ENCODE results near the gene MZT2B.
"Not testable (repeated sequence)": the region's sequence is repeated elsewhere in the genome, so short reads cannot be mapped to it uniquely, and the experiment has no call there.

The MZT2B gene

DNA sequence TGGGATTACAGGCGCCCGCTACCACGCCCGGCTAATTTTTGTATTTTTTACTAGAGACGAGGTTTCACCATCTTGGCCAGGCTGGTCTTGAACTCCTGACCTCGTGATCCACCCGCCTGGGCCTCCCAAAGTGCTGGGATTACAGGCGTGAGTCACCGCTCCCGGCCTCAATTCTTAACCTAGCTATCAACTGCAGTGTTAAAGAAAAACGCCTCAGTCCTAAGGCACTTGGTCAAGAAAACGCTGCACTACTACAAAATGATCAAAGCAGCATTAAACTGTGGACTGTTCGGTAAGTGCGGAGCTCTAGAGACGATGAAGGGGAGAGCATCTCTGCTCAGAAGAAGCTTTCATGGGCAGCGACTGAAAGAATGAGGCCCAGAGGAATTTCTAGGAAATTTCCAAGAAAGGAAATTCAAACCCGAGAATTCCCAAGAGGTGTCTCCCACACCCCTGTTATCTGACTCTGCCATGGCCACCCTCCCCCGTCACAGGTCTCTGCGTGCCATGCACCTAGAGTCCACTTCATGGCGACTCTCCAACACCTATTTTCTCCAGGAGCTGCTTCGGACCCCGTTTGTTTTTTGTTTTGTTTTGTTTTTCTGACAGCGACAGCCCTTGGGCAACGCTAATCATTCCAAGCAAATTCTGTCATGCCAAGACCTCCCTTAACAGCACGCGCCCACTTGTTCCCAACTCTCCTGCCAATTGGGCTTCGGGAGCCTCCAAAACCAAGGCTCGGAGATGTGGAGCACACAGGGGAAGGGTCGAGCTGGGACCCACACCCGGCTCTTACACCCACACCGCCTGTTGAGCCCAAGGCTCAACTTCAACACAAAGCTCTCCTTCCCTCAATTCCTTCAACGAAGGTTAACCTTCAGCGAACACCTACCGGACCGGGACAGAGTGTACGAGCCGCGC, 1.4 kb upstream of the MZT2B start:
- not testable (repeated sequence) for DNase-seq

GRCh38 chr2:130181325-130181879, 660 bp upstream of the MZT2B start, which contains the start of gene SMPD4:
Gene SMPD4 (minus strand): TSS chr2:130181602. CDS start chr2:130176592, 5,010 bp downstream.
- peak; percentile 97 for DNase-seq

DNA sequence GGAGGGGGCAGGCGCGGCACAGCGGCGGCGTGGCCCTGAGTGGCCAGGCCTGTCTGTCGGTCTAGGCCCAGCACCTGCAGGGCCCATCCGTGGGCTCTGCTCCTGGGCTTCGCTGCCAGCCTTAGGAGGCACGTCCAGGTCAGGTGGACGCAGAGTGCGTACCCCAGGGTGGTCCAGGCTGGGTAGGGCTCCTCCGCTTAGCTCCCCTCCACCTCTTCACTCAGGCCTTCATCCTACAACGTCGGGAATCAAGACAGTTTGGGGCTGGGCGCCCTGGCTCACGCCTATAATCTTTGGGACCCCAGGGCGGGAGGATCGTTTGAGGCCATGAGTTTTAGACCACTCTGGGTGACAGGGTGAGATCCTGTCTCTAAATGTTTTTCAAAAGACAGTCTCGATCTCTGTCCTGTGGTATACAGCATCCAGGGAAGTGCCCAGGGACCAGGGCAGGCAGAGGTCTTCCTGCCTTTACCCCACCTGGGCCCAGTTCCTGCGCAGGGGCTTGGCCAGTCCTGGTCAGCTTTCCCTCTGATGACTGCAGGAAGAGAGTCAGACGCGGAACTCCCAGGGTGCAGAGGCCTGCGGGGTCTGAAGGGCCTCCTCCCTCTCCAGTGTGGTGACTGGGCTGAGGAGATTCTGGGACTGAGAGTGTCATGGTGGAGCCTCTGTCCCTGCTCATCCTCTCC, 907 bp downstream of the MZT2B start:
- DNase-seq: not testable (repeated sequence)

DNA sequence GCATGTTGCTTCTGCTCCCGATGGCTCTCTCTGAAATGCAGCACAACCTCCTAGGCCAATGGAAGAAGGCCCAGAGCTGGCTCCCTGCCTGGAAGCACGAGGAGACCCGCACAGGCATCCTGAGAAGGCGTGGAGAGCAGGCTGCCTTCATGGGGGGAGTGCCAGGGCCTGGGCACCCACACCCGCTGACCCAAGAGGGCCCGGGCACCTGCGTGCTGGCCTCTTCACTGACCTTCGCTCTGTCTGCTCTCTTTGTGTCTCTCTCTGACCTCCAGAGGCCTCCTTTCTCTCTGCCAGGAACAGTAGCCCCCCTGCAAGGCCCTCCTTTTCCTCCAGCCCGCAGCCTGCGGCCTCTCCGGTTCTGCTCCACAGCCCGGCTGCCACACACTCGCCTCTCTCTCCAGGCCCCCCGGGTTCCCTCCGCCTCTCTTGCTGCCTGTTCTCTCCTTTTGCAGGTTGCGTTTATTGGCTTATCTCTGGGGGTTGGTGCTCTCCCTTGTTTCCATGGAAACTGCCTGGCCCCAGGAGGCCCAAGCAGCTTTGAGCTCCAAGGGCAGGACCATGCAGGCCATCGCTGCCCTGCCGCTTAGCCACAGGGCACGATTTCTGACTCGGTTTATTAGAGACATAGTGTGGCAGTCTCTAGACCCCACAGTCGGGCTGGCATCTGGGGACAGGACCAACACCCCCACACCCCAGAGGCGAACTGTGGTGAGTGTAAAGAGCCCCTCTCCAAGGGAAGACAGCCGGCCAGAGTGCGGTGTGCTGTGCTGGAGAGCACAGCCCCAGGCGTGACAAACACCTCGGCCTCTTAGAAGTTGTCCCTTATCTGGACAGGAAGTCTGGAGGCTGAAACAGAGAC, 1.7 kb downstream of the MZT2B start:
- peak; percentile 30 for DNase-seq

DNA sequence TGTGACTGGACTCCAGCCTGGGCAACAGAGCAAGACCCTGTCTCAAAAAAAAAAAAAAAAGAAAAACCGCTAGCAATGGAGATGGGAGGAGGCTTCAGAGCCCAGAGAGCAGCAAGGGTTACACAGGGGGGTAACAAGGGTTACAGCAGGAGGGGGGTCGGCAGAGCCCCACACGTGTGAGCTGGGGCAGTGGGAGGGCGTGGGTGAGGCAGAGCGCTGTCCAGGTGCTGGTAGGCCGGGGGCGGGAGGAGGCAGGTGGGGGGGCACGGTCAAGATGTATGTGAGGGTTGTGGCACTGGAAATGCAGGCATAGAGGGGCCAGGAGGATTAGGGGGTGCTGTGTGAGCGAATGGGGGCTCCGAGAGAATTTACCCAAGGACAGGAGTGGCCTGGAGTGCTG, 3.4 kb downstream of the MZT2B start:
- no peak for DNase-seq

DNA sequence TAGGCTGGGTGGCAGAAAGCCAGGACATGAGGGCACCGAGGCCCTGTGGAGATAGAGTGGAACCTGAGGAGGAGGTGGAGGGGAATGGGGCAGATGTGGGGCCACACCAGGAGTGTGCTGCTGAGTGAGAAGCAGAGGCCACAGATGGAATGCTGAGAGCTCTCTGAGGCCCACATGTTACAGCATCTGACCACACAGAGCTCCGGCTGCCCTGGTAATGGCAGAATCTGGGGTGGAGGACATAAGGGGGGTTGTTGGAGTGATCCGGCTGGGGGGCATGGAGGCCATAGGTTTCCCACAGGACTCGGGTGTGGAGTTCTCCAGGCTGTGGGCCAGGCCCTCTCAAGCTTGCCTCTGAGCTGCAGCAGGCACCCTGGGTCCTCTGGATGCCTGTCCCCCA, 3.8 kb downstream of the MZT2B start:
- DNase-seq: no peak

GRCh38 chr2:130186391-130186790, 4.3 kb downstream of the MZT2B start:
- no peak for DNase-seq

- DNase-seq: no peak
Observed at GRCh38 chr2:130187268-130187667, 5.2 kb downstream of the MZT2B start.

DNA sequence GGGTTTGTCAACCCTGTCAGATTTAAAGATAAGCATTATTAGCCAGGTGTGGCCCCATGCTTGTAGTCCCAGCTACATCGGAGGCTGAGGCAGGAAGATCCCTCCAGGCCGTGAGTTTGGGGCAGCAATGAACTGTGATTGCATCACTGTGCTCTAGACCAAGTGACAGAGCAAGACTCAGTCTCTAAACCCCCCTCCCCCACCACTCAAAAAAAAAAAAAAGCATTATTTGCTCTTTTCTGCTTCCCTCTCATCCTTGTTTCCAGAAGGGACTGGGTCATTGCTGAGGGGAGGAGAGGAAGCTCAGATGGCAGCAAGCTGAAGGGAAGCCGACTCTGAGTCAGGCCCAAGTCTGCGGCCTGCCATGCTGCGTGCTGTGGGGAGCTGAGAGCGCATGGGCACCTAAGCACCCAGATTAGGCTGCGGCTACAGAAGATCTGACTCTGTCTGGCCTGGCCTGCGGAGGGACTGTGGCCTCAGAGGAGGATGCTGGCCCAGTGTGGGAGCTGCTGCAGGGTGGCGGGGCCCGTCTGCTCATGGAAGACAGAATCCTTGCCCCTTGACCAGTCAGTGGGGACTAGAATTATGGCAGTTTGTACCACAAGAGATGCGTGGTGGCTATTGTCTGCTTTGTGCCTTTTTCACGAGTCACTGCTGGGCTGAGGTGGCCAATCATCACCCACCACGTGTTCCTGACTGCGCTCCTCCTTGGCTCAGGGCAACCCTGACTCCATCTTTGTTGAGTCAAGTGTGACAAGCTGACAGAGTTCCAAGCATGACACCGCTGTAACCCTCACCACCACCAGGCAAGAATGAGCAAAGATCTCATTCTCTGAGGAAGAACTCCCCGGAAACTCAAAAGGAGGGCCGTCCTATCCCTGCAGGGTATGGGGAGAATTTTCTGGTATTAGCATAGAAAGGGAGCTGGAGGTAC, 6.1 kb downstream of the MZT2B start:
- DNase-seq: not testable (repeated sequence)

DNA sequence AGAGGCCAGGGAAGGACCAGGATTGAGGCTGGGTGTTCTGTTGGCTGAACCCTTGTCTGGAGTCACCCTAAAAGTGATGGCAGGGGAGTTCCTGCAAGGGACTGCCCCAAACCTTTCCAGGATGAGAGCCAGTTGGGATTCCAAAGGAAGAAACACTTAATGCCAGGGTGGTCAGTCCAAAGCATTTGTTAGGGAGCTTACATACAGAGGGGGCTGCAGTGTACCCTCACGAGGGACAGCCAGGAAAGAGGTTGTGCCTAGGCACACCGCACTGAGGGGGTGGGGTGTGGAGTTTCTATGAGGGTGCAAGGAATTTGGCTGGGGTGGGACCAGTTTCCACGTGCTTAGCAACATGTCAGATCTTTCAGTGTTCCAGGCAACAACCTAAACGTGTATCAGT, 6.9 kb downstream of the MZT2B start:
- not testable (repeated sequence) for DNase-seq

- DNase-seq: no peak
Observed at GRCh38 chr2:130190237-130190636, 8.2 kb downstream of the MZT2B start.

GRCh38 chr2:130191319-130191718, 9.3 kb downstream of the MZT2B start:
- not testable (repeated sequence) for DNase-seq

- DNase-seq: not testable (repeated sequence)
Observed at GRCh38 chr2:130192451-130192850, 10.4 kb downstream of the MZT2B start.

DNA sequence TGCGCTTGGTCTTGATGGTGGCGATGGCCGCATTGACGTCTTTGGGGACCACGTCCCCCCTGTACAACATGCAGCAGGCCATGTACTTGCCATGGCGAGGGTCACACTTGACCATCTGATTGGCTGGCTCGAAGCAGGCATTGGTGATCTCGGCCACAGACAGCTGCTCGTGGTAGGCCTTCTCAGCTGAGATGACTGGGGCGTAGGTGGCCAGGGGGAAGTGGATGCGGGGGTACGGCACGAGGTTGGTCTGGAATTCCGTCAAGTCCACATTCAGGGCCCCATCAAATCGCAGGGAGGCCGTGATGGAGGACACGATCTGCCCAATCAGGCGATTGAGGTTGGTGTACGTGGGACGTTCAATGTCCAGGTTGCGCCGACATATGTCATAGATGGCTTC, 11.8 kb downstream of the MZT2B start:
- DNase-seq: not testable (repeated sequence)

- DNase-seq: not testable (repeated sequence)
Observed at GRCh38 chr2:130195089-130195635, 13.1 kb downstream of the MZT2B start.

DNA sequence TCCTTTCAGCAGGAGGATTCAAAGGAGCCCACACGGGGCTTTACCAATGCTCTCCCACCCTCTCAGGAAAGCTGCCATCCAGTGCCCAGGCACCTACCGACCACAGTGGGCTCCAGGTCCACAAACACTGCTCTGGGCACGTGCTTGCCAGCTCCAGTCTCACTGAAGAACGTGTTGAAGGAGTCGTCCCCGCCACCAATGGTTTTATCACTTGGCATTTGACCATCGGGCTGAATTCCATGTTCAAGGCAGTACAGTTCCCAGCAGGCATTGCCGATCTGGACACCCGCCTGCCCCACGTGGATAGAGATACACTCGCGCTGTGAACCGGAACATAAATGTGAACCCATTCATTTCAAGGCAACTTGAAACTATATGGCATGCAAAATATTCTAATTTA, 14.0 kb downstream of the MZT2B start:
- DNase-seq: not testable (repeated sequence)

- DNase-seq: no peak
Observed at GRCh38 chr2:130198343-130198742, 16.3 kb downstream of the MZT2B start, which contains the start of gene TUBA3E. Gene TUBA3E (minus strand): TSS chr2:130198439. CDS start chr2:130198360, 79 bp downstream.

- DNase-seq: not testable (repeated sequence)
Observed at GRCh38 chr2:130202518-130202917, 20.5 kb downstream of the MZT2B start.

GRCh38 chr2:130203150-130203549, 21.1 kb downstream of the MZT2B start:
- DNase-seq: not testable (repeated sequence)

DNA sequence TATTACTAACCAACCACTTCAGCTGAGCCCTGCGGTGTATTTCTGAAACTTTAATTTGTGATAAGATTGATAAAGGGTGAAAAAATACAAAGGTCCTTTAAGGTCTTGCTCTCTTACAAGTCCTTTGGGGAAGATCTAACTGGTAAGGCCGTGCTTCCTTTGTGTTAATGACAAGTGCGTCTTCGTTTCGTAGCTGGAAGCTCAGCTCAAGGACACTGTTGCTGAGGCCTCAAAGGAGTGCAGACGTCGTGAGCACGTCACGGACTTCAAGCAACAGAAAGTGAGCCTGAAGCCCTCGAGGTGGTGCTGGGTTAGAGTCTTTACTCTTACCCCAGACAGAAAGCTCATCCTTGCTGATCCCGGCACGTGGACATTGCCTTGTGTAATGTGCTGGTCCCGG, 25.0 kb downstream of the MZT2B start:
- not testable (repeated sequence) for DNase-seq

- DNase-seq: not testable (repeated sequence)
Observed at GRCh38 chr2:130219147-130219546, 37.1 kb downstream of the MZT2B start.

Measured in fibroblast of skin of scalp (primary cell).